ENCODE measurements around the gene GALNT13.

Gene GALNT13

DNA sequence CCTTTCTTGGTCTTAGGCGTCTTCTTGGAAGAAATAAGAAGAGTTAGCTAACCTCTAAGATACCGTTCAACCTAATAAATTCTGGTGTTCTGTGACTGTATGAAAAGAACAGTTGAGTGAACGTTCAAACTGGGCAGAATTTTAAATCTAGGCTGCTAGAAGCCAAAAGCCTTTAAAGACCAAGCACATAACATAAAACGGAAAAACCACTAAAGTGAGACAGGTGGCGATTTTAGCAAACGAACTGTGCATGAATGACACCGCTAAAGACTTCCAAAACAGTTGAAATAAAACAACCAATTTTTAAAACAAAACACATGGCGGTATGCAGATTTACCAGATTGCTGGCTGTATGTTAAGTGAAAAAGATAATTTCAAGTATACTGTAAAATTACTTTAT lies 73.1 kb downstream of the GALNT13 start:
- DNase-seq (ENCODE audit: low read depth in 3 of 3): no peak

DNA sequence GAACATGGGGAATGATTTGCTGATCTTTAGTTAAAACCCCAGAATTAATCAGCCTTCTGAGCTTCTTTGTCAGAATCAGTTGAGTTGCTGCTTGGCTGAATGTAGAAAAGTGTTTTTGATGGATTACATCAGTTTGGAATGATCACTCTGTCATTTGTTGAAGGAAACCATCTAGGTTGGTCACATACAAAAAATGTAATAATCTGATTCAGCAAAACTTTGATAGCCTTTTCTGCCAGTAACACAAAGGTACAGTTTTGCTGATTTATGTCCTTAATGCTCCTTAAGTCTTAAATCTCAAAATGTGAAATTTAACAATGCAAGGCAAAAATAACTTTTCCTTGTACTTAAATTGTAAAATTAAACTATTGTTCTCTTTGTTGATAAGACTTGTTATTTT lies 74.3 kb downstream of the GALNT13 start:
- DNase-seq (ENCODE audit: low read depth in 3 of 3): no peak

DNA sequence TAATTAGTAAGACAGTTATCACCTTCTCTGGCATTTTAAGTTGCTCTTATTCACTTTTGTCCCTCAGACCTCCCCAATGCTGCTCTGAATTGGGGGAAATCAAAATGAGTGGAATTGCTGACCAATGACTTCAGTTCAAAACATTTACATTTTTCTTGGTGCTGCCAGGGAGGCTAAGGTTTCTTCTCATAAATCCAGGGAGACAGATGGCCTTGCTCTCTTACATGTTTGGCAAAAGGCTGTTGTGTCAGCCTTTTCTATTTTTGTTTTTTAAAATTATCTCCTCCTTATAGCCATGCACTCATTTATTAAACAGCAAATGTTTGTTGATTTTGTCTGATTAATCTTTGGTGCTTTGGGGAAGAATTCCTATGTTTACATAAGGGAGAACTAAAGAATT lies 82.0 kb downstream of the GALNT13 start:
- no peak for DNase-seq (ENCODE audit: low read depth in 3 of 3)

DNA sequence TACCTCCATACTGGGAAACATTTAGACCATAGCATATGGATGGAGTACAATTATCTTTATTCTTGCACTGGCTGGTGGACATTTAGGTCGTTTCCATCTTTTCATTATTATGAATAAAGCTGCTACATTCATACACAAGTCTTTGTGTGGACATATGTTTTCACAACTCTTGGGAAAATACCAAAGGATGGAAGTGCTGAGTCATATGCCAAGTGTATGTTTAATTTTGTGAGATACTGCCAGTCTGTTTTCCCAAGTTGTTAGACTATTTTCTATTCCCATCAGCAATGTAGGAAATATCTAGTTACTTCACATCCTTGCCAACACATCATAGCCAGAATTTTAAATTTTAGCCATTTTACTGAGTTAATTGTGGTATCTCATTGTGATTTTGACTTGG lies 91.5 kb downstream of the GALNT13 start:
- no peak for DNase-seq (ENCODE audit: low read depth in 3 of 3)

DNA sequence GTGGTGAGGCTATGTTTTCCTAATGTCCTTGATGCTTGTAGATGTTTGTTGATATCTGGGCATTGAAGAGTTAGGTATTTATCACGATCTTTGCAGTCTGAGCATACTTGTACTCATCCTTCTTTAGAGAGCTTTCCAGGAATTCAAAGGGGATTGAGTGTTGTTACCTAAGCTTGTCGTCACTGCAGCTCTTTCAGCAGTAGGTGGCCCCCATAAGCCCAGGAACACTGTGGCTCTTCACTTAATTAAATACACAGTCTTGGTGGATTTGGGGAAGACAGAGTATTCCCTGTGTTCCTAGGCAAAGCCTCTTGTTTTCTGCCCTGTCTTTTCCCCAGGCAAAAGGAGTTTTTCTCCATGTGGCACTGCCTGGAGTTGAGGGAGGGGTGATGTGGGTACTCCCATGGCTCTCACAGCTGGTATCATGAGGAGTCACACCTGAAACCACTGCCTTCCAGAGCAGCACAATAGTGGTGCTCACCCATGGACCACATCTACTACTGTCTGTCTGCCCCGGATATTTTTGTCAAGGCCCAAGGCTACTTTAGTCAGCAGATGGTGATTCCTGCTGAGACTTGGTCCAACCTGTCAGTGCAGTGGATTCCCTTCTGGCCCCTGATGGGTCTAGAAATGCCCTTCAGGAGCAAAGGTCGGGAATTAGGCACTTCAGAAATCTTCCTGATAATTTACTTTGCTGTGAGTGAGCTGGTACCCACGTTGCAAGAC lies 95.7 kb downstream of the GALNT13 start:
- DNase-seq (ENCODE audit: low read depth in 3 of 3): no peak

DNA sequence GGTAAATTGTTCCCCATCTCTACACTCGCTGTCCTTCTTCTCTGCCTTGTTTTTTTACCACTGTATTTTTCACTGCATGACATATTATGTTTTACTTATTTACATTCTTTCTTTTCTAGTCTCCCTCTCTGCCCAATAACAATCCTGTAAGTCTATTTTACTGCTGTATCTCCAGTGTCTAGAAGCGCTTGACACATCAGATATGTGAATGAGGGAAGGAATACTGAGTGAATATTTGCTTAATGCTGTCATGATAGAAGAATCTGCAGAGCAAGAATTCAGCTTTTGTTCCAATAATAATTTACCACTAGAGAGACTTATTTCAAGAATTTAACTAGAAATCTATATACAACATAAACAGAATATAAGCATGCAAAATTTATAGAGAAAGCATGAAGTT lies 99.5 kb downstream of the GALNT13 start:
- DNase-seq (ENCODE audit: low read depth in 3 of 3): no peak

DNA sequence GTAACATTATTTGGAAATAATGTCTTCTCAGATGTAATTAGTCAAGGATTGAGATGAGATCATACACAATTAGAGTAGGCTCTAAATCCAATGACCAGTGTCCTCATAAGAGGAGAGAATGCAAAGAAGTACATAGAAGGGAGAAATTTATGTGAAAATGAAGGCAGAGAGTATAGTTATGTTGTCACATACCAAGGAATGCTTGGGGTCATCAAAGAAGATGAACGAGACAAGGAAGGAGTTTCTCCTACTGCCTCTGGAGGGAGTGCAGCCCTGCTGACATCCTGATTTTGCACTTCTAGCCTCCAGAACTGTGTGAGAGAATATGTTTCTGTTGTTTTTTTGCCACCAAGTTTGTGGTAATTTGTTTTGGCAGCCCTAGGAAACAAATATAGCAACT lies 100.1 kb downstream of the GALNT13 start:
- no peak for DNase-seq (ENCODE audit: low read depth in 3 of 3)

DNA sequence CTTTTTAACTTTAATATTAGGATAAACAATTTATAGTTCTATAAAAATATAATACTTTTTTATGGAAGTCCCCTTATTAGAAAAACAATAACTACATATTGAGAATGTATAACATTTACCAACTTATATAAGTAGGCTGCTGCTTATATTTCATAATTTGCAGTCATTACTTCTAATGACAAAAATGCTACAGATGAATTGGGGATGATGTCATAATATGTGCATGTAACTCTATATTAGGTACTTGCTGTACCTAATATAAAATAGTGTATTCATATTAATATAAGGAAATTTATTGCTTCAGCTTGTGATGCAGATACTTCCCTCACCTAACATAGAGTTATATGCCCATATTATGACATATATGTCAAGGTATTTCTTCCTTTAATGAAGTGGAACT lies 100.7 kb downstream of the GALNT13 start:
- DNase-seq (ENCODE audit: low read depth in 3 of 3): no peak

DNA sequence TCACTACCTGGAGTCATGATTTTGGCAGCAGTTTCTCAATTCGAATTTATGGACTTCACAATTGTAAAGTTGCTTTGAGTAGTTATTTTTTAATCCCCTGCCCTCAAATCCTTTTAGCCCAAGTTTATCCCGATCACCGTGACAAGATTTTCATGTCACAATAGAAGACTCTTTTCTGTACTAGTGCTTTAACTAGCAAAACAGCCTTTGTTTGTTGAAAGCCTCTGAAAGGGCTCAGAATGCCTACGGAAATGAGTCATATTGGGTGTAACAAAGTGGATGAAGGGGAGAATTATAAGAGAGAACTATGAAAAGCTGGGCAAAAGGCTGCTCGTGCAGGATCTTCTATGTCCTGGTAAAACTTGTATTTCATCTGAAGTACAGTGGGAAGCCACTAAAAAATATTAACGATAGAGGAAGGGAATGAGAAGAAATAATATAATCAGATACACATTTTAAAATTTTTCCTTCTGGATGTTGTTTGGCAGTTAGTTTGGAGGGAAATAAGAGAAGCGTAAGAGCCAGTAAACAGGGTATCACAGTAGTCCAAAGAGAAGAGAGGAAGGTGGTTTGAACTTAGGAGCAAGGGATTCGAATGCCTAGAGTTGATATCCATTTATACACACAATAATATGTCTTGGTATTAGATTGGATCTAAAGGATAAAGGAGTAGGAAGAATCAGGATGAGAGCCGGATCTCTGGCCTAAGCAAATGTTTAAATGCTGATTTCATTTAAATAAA lies 114.9 kb downstream of the GALNT13 start:
- no peak for DNase-seq (ENCODE audit: low read depth in 3 of 3)

DNA sequence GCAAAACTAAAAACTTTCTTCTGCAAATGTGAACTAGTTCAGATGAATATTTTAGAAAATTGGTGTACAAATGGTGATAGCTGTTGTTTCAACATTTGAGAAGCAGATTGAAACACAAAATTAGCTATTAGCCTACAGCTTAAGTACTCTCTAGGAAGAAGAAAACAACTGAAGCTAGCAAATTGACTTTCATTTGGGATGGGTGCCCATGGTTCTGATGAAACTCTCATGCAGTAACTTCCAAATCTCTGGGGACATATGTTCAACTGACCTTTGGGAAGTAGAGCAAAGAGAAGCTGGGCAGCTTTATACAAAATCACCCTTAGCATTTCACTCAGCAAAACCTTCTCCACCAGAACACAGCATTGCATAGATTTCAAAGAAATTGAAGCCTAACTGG lies 119.0 kb downstream of the GALNT13 start:
- no peak for DNase-seq (ENCODE audit: low read depth in 3 of 3)

DNA sequence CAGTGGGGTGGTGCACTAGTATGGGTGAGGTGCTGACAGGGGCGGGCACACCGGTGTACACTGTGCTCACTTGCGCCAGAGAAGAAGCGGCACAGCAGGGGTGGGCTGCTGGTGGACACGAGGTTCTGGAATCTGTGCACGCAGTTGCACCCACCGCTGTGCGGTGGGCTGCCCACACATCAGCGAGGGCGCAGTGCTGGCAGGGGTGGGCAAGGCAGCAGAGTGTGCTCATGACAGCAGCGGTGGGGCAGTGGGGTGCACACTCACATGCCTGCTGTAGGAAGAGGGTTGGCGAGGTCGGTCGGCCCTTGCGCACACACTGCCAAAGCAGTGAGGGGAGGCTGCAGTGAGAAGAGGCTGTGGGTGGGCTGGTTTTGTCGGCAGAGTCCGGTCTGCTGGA lies 141.8 kb downstream of the GALNT13 start:
- no peak for DNase-seq (ENCODE audit: low read depth in 3 of 3)

DNA sequence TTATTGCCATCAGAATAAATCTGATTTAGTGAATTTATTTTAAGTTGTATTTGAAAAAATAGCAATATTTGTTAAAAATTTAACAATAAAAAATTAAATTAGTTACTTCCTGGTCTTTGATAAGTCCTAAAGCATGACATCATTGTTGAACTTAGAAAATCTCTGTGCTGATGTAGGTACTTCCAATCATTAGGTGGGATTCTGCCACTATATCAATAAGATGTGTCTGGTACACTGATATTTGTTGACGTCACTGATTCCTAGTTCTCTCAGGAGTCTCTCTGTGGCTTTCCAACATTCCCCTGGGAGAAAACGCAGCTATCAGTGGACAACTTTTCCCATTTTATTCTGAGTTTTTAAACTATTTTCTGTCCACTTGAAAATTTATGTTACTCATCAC lies 143.5 kb downstream of the GALNT13 start:
- no peak for DNase-seq (ENCODE audit: low read depth in 3 of 3)

DNA sequence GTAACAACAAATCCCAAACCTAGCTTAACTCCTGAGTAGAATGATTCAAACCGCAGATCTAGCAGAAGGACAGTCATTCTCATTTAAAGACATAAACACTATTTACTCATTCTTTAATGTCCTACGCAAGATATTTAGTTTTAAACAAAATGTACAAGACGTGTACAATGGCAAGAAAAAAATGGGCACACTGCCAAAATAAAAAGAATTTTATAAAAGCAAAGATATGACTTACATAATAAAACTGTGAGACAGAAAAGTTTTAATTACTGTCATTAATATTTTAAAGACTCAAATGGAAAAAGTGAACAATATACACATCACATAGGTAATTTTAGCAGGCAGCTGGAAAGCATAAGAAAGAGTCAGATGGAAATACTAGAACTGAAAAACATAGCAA lies 157.8 kb downstream of the GALNT13 start:
- no peak for DNase-seq (ENCODE audit: low read depth in 3 of 3)

DNA sequence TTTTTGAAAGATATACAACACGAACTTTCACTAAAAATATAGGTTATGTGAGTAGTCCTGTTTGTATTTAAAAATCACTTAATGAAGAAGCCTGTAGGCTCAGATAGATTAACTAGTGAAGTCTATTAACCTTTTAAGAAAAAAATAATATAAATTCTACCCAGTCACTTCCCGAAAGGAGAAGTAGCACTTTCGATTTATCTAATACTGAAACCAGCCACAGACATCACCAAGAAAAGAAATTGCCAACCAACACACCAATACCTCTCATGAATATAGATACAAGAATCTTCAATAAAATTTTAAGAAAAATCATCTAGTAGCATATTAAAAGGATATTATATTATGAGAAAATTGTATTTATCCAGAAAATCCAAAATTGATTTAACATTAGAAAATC lies 160.5 kb downstream of the GALNT13 start:
- DNase-seq (ENCODE audit: low read depth in 3 of 3): no peak

DNA sequence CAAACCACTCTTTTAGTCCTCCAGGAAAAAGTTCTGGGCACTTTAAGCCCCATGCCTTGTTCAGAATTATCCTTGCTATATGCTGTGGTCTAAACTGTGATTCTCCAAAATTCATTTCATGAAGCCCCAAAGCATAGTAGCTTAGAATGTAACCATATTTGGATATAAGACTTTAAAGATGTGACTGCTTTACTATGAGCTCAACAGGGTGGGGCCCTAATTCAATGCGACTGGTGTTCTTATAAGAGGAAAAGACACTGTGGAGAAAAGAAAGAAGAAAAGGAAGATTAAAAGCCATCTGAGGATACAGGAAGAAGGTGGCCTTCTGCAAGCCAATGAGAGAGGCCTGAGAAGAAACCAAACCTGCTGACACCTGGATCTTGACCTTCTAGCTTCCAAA lies 174.8 kb downstream of the GALNT13 start:
- DNase-seq (ENCODE audit: low read depth in 3 of 3): no peak

DNA sequence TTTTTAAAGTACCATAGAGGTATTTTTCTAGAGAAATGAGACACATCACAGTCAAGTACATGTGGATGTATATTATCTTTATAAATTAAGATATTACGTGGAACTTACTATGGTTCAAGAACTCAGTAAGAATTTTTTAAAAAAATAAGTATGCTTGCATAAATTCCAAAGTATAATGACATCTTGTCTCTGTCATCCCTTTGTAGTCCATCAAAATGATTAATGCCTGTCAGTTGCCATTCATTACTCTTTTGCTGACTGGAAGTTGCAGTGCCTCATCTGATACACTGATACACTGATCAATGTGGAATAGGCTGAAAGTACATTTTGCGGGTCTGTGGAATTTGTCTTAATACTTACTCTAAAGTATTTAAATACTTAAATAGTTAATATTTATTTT lies 177.2 kb downstream of the GALNT13 start:
- no peak for DNase-seq (ENCODE audit: low read depth in 3 of 3)

DNA sequence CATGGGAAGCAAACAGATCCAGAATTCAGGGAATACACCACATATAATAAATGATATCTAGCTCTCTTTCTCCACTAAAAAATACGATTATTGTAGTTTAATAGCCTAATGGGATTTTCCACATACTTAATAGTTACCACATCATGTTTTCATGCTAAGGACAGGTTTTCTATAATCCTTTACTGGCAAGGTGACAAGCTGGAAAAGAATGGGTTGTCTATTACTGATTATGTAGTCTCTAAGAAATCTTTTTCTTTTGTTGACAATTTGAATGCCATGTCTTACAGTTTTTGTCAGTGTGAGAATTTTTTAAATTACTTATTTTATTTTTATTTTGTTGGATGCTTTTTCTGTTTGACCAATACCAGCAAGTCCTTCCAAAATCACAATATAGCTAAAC lies 177.8 kb downstream of the GALNT13 start:
- no peak for DNase-seq (ENCODE audit: low read depth in 3 of 3)

DNA sequence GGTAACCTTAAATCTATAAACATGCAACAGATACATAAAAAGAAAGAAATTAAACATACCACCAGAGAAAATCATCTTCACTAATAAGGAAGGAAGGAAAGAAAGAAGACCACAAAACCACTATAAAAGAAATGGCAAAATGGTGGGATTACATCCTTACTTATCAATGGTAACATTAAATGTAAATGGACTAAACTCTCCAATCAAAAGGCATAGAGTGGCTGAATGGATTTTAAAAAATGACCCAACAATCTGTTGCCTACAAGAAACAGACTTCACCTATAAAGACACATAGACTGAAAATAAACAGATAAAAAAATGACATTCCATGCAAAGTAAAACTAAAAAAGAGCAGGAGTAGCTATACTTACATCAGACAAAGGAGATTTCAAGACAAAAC lies 195.4 kb downstream of the GALNT13 start:
- no peak for DNase-seq (ENCODE audit: low read depth in 3 of 3)

DNA sequence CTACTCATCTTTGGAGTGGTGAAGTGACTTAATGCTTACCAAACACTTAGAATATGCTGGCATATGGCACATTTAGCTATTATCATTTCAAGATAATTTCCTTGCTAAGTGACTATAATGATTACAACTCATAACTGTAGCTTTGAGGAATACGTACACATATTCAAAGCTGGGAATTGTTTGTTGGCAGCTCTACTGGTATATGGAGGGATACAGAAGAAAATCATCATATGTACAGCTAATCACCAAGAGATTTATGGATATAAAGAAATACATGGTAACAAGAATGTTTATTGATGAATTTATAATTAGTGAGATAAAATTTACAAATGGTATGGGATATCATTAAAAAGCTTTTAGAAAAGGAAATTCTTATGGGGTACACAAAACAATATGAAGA lies 207.2 kb downstream of the GALNT13 start:
- no peak for DNase-seq (ENCODE audit: low read depth in 3 of 3)

DNA sequence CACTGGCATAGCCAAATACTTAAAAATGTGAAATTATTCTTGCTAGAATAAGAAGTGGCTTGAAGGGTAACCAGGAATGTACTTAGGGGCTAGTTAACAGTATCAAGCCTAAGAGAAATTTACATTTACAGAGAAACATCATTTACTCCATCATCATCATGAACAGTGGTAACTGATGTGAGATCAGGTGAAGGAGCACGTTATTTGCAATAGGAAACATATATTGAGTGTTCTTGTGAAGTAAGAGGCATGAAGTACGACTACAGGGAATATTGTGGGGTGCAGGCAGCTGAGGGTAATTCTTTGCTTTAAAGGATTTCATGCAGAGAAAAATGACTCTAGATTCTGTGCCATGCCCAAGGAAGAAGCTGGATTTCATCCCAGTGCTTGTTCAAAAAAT lies 220.8 kb downstream of the GALNT13 start:
- no peak for DNase-seq (ENCODE audit: low read depth in 3 of 3)

DNA sequence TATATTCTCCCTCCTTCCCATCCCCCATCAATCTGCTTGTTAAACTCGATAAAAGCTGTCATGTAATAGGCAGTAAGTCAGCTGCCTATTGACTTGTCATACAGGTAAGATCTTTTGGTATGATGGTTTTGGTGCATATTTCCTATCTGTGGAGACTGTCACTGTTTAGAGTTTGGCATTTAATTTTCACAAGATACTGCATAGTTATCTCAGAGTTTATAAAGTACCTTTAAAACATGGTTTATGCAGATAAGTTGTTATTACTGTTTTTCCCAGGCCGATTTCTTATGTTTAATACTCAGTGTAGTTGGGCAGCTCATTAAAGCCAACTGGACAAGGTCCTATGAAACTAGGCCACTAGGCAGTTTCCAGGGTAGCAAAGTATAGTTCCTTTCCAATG lies 222.1 kb downstream of the GALNT13 start:
- no peak for DNase-seq (ENCODE audit: low read depth in 3 of 3)

DNA sequence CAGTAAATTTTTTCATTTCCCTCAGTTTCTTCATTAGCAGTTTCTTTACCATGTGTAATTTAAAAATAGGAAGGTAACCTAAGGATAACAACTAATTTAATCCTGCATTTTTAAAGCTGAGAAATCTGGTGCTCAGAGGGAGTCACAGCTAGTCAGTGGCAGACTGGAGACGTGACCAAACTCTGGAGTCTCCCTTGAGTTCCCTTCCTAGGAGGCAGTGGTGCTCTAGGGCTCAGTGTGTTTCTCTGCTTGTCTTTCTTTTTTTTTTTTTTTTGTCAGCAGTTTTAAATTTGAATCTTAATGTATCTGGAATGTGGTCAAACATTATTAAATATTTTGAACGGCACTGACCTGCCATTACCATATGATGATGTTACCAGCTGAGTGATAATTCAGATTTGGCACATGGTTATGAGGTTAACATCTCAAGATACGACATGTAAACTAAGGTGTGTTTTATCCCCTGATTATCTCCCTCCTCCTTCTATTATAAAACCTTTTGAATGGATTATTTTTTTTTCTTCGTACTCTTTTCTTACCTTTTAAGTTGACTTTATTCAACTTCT lies 226.2 kb downstream of the GALNT13 start:
- no peak for DNase-seq (ENCODE audit: low read depth in 3 of 3)

DNA sequence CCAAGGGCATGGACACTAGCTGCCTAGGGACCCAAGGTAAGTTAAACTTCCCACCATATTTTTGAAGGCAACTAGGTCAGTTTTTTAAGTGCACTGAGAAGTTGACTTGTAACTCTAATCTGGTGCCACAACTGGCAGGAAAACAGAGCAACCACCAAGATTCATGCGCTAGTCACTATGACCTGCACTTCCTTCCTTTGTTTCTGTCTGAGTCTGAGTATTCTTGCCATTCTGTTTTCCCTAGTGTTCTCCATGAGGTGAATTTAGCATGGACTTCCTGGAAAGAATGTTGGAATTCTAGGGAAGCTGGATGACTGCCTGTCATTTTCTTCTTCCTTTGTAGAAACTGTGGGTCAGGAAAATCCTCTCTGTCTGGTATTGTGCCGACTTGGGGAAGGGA lies 249.0 kb downstream of the GALNT13 start:
- DNase-seq (ENCODE audit: low read depth in 3 of 3): no peak

All from stimulated activated CD4-positive, alpha-beta T cell treated with anti-CD3 and anti-CD28 coated beads, TNF-alpha, amount 100 ng/mL, for 24 hours (primary cell).